Ishikawa (cell line): ENCODE measurements around the gene VCX2.

Source experiments
- CEBPB ChIP-seq: IDR thresholded peaks from 2 replicates; pipeline ENCODE4 v1.6.1; 2012
- CREB1 ChIP-seq: IDR thresholded peaks from 2 replicates; pipeline ENCODE4 v1.6.1; 2012; ENCODE audit warnings: low read depth
- EGR1 ChIP-seq: IDR thresholded peaks from 2 replicates; pipeline ENCODE4 v1.6.1; 2012
- EP300 ChIP-seq: IDR thresholded peaks from 2 replicates; pipeline ENCODE4 v1.6.1; 2012; ENCODE audit warnings: borderline replicate concordance
- FOXM1 ChIP-seq: IDR thresholded peaks from 2 replicates; pipeline ENCODE4 v1.6.1; 2012; ENCODE audit warnings: low read depth, borderline replicate concordance
- NFIC ChIP-seq: IDR thresholded peaks from 2 replicates; pipeline ENCODE4 v1.6.1; 2012
- RAD21 ChIP-seq: IDR thresholded peaks from 2 replicates; pipeline ENCODE4 v1.6.1; 2012; ENCODE audit warnings: low read depth
- TAF1 ChIP-seq: IDR thresholded peaks from 2 replicates; pipeline ENCODE4 v1.6.1; 2012; ENCODE audit warnings: low read depth, mild to moderate bottlenecking
- TCF12 ChIP-seq: IDR thresholded peaks from 2 replicates; pipeline ENCODE4 v1.6.1; 2012; ENCODE audit warnings: low read depth
- TEAD4 ChIP-seq: IDR thresholded peaks from 2 replicates; pipeline ENCODE4 v1.6.1; 2012
- YY1 ChIP-seq: IDR thresholded peaks from 2 replicates; pipeline ENCODE4 v1.6.1; 2012; ENCODE audit warnings: low read depth
- ZBTB7A ChIP-seq: IDR thresholded peaks from 2 replicates; pipeline ENCODE4 v1.6.1; 2012; ENCODE audit warnings: low read depth
- TF ChIP-seq, protein P1 (sequence below): IDR thresholded peaks from 2 replicates; pipeline ENCODE4 v1.6.1; 2012
- TF ChIP-seq, protein P2 (sequence below): IDR thresholded peaks from 2 replicates; pipeline ENCODE4 v1.6.1; 2012
- TF ChIP-seq, protein P3 (sequence below): IDR thresholded peaks from 2 replicates; pipeline ENCODE4 v1.6.1; 2012; ENCODE audit warnings: low read depth, mild to moderate bottlenecking

VCX2 gene

DNA sequence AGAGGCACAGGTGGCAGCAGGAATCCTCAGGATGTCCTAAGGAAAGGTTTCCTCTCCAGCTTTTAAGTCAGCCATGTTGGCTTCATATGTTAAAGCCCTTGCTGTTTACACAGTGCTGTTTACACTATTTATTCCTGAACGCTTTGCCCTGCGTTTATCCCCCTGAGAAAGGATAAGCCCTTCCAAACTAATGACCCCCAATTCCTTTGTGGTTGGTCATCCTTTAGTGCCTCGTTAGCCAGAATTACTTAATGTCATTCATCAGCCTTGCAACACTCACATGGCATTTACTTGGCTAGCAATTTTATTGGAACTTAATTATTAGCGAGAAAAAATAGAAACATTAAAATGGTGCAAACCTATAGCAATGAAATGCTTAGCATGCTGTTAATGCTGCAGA lies 23.8 kb downstream of the VCX2 start:
- no peak for TF ChIP-seq CEBPB
- TF ChIP-seq ZBTB7A: no peak
- TF ChIP-seq EGR1: no peak
- TF ChIP-seq CREB1: no peak
- TF ChIP-seq FOXM1: no peak

DNA sequence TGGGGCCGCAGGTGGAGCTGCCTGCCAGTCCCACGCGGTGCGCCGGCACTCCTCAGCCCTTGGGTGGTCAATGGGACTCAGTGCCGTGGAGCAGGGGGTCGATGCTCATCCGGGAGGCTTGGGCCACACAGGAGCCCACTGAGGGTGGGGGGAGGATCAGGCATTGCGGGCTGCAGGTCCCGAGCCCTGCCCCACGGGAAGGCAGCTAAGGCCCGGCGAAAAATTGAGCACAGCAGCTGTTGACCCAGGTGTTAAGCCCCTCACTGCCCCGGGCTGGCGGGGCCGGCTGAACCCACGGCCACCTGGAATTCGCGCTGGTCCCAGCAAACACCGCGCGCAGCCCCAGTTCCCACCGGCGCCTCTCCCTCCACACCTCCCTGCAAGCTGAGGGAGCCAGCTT lies 26.1 kb downstream of the VCX2 start:
- TF ChIP-seq RAD21 (no peak), NFIC (no peak), YY1 (no peak), CEBPB (no peak), TEAD4 (no peak), ZBTB7A (no peak), TCF12 (no peak), EGR1 (no peak), FOXM1 (no peak)
- TF ChIP-seq, protein P1, sequence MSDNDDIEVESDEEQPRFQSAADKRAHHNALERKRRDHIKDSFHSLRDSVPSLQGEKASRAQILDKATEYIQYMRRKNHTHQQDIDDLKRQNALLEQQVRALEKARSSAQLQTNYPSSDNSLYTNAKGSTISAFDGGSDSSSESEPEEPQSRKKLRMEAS: no peak
- TF ChIP-seq, protein P2, sequence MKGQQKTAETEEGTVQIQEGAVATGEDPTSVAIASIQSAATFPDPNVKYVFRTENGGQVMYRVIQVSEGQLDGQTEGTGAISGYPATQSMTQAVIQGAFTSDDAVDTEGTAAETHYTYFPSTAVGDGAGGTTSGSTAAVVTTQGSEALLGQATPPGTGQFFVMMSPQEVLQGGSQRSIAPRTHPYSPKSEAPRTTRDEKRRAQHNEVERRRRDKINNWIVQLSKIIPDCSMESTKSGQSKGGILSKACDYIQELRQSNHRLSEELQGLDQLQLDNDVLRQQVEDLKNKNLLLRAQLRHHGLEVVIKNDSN: no peak
- TF ChIP-seq, protein P3, sequence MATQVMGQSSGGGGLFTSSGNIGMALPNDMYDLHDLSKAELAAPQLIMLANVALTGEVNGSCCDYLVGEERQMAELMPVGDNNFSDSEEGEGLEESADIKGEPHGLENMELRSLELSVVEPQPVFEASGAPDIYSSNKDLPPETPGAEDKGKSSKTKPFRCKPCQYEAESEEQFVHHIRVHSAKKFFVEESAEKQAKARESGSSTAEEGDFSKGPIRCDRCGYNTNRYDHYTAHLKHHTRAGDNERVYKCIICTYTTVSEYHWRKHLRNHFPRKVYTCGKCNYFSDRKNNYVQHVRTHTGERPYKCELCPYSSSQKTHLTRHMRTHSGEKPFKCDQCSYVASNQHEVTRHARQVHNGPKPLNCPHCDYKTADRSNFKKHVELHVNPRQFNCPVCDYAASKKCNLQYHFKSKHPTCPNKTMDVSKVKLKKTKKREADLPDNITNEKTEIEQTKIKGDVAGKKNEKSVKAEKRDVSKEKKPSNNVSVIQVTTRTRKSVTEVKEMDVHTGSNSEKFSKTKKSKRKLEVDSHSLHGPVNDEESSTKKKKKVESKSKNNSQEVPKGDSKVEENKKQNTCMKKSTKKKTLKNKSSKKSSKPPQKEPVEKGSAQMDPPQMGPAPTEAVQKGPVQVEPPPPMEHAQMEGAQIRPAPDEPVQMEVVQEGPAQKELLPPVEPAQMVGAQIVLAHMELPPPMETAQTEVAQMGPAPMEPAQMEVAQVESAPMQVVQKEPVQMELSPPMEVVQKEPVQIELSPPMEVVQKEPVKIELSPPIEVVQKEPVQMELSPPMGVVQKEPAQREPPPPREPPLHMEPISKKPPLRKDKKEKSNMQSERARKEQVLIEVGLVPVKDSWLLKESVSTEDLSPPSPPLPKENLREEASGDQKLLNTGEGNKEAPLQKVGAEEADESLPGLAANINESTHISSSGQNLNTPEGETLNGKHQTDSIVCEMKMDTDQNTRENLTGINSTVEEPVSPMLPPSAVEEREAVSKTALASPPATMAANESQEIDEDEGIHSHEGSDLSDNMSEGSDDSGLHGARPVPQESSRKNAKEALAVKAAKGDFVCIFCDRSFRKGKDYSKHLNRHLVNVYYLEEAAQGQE: no peak

DNA sequence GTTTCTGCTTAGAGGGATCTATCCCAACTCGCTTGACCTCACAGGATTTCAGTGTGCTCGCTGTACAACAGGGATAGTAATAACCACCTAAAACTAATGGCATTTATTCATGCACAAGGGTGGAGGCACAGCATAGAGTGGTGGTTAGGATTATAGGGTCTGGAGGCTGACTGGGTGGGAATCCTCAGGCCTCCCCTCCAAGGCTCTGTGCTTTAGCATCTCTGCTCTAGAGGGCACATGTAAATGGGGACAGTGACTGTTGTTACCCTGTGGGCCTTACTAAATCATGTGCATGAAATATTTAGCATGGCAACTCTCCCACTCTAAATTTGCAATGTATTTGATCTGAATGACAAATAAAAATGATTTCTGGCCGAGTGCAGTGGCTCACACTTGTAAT lies 29.2 kb downstream of the VCX2 start:
- TF ChIP-seq EGR1 (no peak), FOXM1 (no peak), TCF12 (no peak), CEBPB (no peak), EP300 (no peak), NFIC (no peak), CREB1 (no peak), TAF1 (no peak), TEAD4 (no peak), YY1 (no peak), RAD21 (no peak), ZBTB7A (no peak)
- TF ChIP-seq, protein P2: no peak
- TF ChIP-seq, protein P1: no peak
- TF ChIP-seq, protein P3: no peak

DNA sequence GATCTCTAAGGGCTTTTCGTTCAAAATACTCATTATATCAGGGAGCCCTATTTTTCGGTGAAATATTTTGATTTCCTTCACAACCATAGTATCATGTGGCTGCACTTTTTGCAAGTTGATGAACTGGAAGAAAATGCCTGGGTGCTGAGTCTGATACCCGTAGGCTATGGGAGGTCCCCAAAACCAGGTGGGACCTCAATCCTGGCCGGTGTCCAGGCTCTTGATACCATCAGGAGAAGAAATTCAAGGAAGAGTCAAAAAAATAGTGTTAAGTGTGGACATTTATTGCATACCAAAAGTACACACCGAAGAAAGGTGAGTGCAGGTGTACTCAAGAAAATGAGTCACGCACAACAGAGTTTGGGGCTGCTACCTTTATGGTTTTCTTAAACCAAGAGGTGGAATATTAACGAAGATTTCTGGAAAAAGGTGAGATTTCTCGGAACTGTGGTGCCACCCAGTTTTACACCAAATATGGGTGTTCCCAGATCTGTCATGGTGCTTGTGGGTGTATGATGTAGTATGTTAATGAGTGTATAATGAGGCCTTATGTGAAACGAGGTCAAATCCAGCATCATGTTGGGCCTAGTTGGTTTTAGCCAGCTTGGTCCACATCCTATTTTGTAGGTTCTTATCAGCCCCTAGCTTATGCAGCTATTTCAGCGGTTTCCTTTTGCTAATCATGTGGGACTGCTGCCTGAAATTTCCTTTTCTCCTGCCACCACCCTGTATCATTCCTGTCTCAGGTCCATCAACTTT lies 29.9 kb downstream of the VCX2 start:
- TF ChIP-seq TEAD4: no peak
- no peak for TF ChIP-seq RAD21
- no peak for TF ChIP-seq TCF12
- TF ChIP-seq YY1: no peak
- TF ChIP-seq EP300: no peak
- no peak for TF ChIP-seq NFIC
- TF ChIP-seq, protein P1: no peak
- TF ChIP-seq CEBPB: no peak
- TF ChIP-seq TAF1: no peak
- TF ChIP-seq, protein P2: no peak
- TF ChIP-seq CREB1: no peak
- TF ChIP-seq, protein P3: no peak
- TF ChIP-seq ZBTB7A: no peak
